Measurements from ENCODE around the gene LRRC23. TPM values are rescaled to one million over a fixed set of nuclear protein-coding genes. Genes with fewer than 3 reads are reported as not detected.
"Not testable (repeated sequence)": the region's sequence is repeated elsewhere in the genome, so short reads cannot be mapped to it uniquely, and the experiment has no call there.

Gene LRRC23
- total and polyA plus RNA-seq, 7 donors = 5.3 to 21.0 (median 12.2) TPM

- H3K4me1 ChIP-seq = no peaks in the 10 kb centered on the region
- H3K27me3 ChIP-seq = no peaks in the 10 kb centered on the region
- no peak for DNase-seq
- no peak for TF ChIP-seq POLR2A (IDR thresholded peaks at IDR 0.05)
- no peak for TF ChIP-seq POLR2AphosphoS5 (IDR thresholded peaks at IDR 0.05)
- TF ChIP-seq, protein P1, sequence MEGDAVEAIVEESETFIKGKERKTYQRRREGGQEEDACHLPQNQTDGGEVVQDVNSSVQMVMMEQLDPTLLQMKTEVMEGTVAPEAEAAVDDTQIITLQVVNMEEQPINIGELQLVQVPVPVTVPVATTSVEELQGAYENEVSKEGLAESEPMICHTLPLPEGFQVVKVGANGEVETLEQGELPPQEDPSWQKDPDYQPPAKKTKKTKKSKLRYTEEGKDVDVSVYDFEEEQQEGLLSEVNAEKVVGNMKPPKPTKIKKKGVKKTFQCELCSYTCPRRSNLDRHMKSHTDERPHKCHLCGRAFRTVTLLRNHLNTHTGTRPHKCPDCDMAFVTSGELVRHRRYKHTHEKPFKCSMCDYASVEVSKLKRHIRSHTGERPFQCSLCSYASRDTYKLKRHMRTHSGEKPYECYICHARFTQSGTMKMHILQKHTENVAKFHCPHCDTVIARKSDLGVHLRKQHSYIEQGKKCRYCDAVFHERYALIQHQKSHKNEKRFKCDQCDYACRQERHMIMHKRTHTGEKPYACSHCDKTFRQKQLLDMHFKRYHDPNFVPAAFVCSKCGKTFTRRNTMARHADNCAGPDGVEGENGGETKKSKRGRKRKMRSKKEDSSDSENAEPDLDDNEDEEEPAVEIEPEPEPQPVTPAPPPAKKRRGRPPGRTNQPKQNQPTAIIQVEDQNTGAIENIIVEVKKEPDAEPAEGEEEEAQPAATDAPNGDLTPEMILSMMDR (IDR thresholded peaks at IDR 0.05) = no peak
- TF ChIP-seq EP300 (IDR thresholded peaks at IDR 0.05) = no peak
- no peak overlapping the region for H3K4me3 ChIP-seq
- 86 to 88% methylated on average over 22 of the region's 22 CpGs for WGBS, 2 donors
- intact Hi-C loops (cut with DNase I) = no loop called here
- H3K27ac ChIP-seq = no peak overlapping the region
- no peaks in the 10 kb centered on the region for H3K9me3 ChIP-seq
- peaks cover 0 to 16% (median 2%) of the 10 kb centered on the region in 4 donors for H3K36me3 ChIP-seq
Observed at GRCh38 chr12:6884539-6884938, 20.1 kb upstream of the LRRC23 start.

DNA sequence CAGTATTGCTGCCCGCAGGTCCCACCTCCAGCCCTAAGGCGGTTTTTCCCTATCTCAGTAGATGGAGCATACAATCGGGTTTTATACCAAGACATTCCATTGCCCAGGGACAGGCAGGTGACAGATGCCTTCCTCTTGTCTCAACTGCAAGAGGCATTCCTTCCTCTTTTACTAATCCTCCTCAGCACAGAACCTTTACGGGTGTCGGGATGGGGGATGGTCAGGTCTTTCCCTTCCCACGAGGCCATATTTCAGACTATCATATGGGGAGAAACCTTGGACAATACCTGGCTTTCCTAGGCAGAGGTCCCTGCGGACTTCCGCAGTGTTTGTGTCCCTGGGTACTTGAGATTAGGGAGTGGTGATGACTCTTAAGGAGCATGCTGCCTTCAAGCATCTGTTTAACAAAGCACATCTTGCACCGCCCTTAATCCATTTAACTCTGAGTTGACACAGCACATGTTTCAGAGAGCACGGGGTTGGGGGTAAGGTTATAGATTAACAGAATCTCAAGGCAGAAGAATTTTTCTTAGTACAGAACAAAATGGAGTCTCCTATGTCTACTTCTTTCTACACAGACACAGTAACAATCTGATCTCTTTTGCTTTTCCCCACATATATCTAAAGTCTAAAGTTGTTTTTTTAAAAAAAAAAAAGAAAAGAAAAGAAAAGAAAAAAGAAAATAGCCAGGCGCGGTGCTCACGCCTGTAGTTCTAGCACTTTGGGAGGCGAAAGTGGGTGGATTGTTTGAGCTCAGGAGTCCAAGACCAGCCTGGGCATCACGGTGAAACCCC lies 18.2 kb upstream of the LRRC23 start:
- WGBS, 2 donors = 42 to 71% methylated on average over 12 of the region's 15 CpGs
- DNase-seq; H3K27ac ChIP-seq; H3K4me1 ChIP-seq; intact Hi-C loops (cut with DNase I); H3K4me3 ChIP-seq; H3K9me3 ChIP-seq; H3K27me3 ChIP-seq: not testable (repeated sequence)
- peaks cover 0 to 16% (median 2%) of the 10 kb centered on the region in 4 donors for H3K36me3 ChIP-seq

DNA sequence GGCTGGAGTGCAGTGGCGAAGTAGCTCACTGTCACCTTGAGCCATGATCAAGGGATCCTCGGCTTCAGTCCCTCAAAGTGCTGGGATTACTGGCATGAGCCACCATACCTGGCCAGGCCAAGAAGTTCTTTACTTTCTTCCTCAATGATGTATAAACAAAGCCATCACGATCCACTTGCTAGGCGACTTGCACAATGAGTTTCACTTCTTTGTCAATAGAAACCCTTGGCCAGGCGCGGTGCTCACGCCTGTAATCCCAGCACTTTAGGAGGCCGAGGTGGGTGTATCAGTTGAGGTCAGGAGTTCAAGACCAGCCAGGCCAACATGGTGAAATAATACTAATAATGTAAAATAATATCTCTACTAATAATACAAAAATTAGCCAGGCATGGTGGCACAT lies 17.2 kb upstream of the LRRC23 start:
- Histone ChIP-seq H3K4me3 (no peak overlapping the region), H3K36me3 (peaks cover 0 to 16% (median 2%) of the 10 kb centered on the region in 4 donors), H3K27me3 (no peaks in the 10 kb centered on the region), H3K27ac (no peak overlapping the region), H3K4me1 (peaks cover 0 to 13% (median 6%) of the 10 kb centered on the region in 4 donors), H3K9me3 (no peaks in the 10 kb centered on the region)
- DNase-seq = peak; percentile 38
- WGBS, 2 donors = 37 to 70% methylated on average over 8 of the region's 8 CpGs
- intact Hi-C loops (cut with DNase I) = no loop called here
- no peak for TF ChIP-seq EP300 (IDR thresholded peaks at IDR 0.05)
- TF ChIP-seq, protein P1 (IDR thresholded peaks at IDR 0.05) = no peak
- TF ChIP-seq POLR2A (IDR thresholded peaks at IDR 0.05) = no peak
- TF ChIP-seq POLR2AphosphoS5 (IDR thresholded peaks at IDR 0.05) = no peak

DNA sequence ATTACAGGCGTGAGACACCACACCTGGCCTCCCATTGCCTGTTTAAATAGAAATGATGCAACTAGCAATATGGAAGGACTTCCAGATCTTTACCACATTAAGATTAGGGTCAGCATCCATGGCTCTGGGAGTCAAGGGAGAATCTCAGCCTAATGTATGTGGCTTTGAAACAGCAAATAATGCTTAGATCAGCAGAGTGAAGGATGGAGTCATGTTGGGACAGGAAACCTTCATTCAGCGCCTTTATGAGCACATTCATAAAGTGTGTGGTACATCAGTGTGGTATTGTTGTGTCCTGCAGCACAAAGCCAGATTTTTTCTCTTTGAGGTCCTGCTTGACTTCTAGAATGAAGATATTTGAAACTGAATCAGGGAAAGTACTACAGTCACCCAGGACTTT lies 16.3 kb upstream of the LRRC23 start:
- Histone ChIP-seq H3K9me3 (no peaks in the 10 kb centered on the region), H3K27ac (no peak overlapping the region), H3K27me3 (no peaks in the 10 kb centered on the region), H3K4me1 (peaks cover 0 to 13% (median 6%) of the 10 kb centered on the region in 4 donors), H3K36me3 (peaks cover 0 to 16% (median 2%) of the 10 kb centered on the region in 4 donors), H3K4me3 (no peak overlapping the region)
- 89 to 92% methylated on average over 2 of the region's 2 CpGs for WGBS, 2 donors
- no peak for TF ChIP-seq POLR2A (IDR thresholded peaks at IDR 0.05)
- no peak for TF ChIP-seq EP300 (IDR thresholded peaks at IDR 0.05)
- no peak for TF ChIP-seq POLR2AphosphoS5 (IDR thresholded peaks at IDR 0.05)
- TF ChIP-seq, protein P1 (IDR thresholded peaks at IDR 0.05) = no peak
- no peak for DNase-seq
- intact Hi-C loops (cut with DNase I) = no loop called here

GRCh38 chr12:6888794-6889193 lies 15.8 kb upstream of the LRRC23 start:
- not testable (repeated sequence) for H3K27me3 ChIP-seq

DNA sequence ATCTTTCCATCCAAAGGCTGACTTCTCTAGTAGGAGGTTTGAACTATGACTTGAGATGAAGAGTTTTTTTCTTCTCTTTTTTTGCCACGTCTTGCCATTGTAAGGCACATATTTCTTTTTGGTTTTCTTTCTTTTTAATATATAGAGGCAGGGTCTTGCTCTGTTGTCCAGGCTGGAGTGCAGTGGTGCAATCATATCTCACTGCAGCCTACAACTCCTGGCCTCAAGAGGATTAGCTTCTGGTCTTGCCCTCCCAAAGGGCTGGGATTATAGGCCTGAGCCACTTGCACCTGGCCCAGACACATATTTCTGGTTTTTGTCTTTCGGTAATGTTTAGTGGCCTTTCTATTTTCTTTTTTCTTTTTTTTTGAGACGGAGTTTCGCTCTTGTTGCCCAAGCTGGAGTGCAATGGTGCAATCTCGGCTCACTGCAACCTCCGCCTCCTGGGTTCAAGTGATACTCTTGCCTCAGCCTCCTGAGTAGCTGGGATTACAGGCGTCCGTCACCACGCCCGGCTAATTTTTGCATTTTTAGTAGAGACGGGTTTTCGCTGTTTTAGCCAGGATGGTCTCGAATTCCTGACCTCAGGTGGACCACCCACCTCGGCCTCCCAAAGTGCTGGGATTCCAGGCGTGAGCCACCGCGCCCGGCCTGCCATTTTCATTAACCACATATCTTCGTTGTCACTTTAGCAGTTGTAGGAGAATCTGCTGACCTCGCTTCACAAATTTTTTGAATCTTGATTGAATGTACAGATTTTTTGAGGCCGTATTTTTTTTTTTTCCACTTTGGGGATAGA lies 14.6 kb upstream of the LRRC23 start:
- H3K27me3 ChIP-seq; DNase-seq; H3K9me3 ChIP-seq; H3K36me3 ChIP-seq; intact Hi-C loops (cut with DNase I); H3K4me3 ChIP-seq: not testable (repeated sequence)
- Histone ChIP-seq H3K4me1 (peaks cover 0 to 13% (median 6%) of the 10 kb centered on the region in 4 donors), H3K27ac (peak overlapping the region; percentile 88 to 94 (median 90))
- WGBS, 2 donors = 94 to 96% methylated on average over 21 of the region's 21 CpGs

More at GRCh38 chr12:6888794-6889193, 15.8 kb upstream of the LRRC23 start:
- intact Hi-C loops (cut with DNase I); H3K27ac ChIP-seq; DNase-seq; H3K4me3 ChIP-seq; H3K9me3 ChIP-seq: not testable (repeated sequence)
- WGBS, 2 donors = 63 to 83% methylated on average over 7 of the region's 7 CpGs
- peaks cover 0 to 13% (median 6%) of the 10 kb centered on the region in 4 donors for H3K4me1 ChIP-seq
- H3K36me3 ChIP-seq = peaks cover 0 to 13% (median 2%) of the 10 kb centered on the region in 4 donors

Data from sigmoid colon (tissue), 7 donors.